CD8-positive, alpha-beta memory T cell (primary cell): ENCODE results near the gene IQSEC3. TPM values are rescaled to one million over a fixed set of nuclear protein-coding genes. Genes with fewer than 3 reads are reported as not detected.

Experiments used
- CTCF ChIA-PET: fragments of 350-600 bp; sonication (Branson Sonifier 250); formaldehyde crosslinking; loops from one replicate; lab custom pipeline; 2021; ENCODE audit warnings: antibody characterized with exemption; lab: Charles Lee
- POLR2A ChIA-PET: fragments of 350-600 bp; sonication (Branson Sonifier 250); formaldehyde crosslinking; loops from one replicate; lab custom pipeline; 2021; ENCODE audit warnings: antibody characterized with exemption; lab: Charles Lee
- DNase-seq, 5 donors: peaks; one replicate each; pipeline versions ENCODE4 v3.0.0 to v3.0.0-alpha.2; 2020 to 2022; ENCODE audit warnings: mixed read lengths in 1 of 5
- H3K27ac ChIP-seq: one replicate; pipeline ENCODE4 v1.7.0; 2013; ENCODE audit warnings: low read depth, mild to moderate bottlenecking, low read length, moderate library complexity
- H3K27me3 ChIP-seq: 2 replicates; pipeline ENCODE4 v1.7.0; 2013; ENCODE audit warnings: low read length, mild to moderate bottlenecking; ENCODE audit not compliant: insufficient read depth, poor library complexity, severe bottlenecking
- H3K36me3 ChIP-seq: 2 replicates; pipeline ENCODE4 v1.7.0; 2013; ENCODE audit warnings: mild to moderate bottlenecking, low read length, moderate library complexity; ENCODE audit not compliant: insufficient read depth
- H3K4me1 ChIP-seq: 2 replicates; pipeline ENCODE4 v1.7.0; 2013; ENCODE audit warnings: mild to moderate bottlenecking, low read length, moderate library complexity; ENCODE audit not compliant: insufficient read depth
- H3K4me3 ChIP-seq: 2 replicates; pipeline ENCODE4 v1.7.0; 2013; ENCODE audit warnings: mild to moderate bottlenecking, low read length
- H3K9me3 ChIP-seq: 2 replicates; pipeline ENCODE4 v1.7.0; 2013; ENCODE audit warnings: mild to moderate bottlenecking, low read length
- H3K27ac Mint-ChIP-seq, 8 donors: one replicate each; pipeline ENCODE4 v1.8.0; 2020 to 2021; ENCODE audit warnings: mixed read lengths in 8 of 8, mild to moderate bottlenecking in 6 of 8, inconsistent platforms in 3 of 8, moderate library complexity in 3 of 8
- H3K27me3 Mint-ChIP-seq, 2 donors: one replicate each; pipeline ENCODE4 v1.8.0; 2020 to 2021; ENCODE audit warnings: mixed read lengths in 2 of 2, mild to moderate bottlenecking in 1 of 2, moderate library complexity in 1 of 2
- H3K36me3 Mint-ChIP-seq, 3 donors: one replicate each; pipeline ENCODE4 v1.8.0; 2020 to 2021; ENCODE audit warnings: mixed read lengths in 3 of 3, inconsistent platforms in 1 of 3, mild to moderate bottlenecking in 1 of 3
- H3K4me1 Mint-ChIP-seq, 3 donors: one replicate each; pipeline ENCODE4 v1.8.0; 2020 to 2021; ENCODE audit warnings: mixed read lengths in 3 of 3, inconsistent platforms in 1 of 3, mild to moderate bottlenecking in 1 of 3
- H3K4me3 Mint-ChIP-seq, 7 donors: one replicate each; pipeline ENCODE4 v1.8.0; 2020 to 2021; ENCODE audit warnings: mixed read lengths in 7 of 7, mild to moderate bottlenecking in 6 of 7, moderate library complexity in 4 of 7, inconsistent platforms in 2 of 7
- H3K9me3 Mint-ChIP-seq, 5 donors: one replicate each; pipeline ENCODE4 v1.8.0; 2020 to 2022; ENCODE audit warnings: mixed read lengths in 5 of 5, mild to moderate bottlenecking in 3 of 5, moderate library complexity in 2 of 5, inconsistent platforms in 1 of 5
- polyA plus RNA-seq: library from polyadenylated mRNA; unstranded; fragments of 300-500 nt; fragmentation: Illumina TruSeq; gene quantifications from one replicate; pipeline ENCODE4 v1.2.3, GENCODE V29; 2021
- total RNA-seq, 2 experiments: library from RNA; stranded (reverse); gene quantifications; one replicate each; pipeline ENCODE4 v1.2.3, GENCODE V29; 2021

The IQSEC3 gene
- total and polyA plus RNA-seq, 3 experiments from 2014 or later, result 0.53 to 0.88 TPM; not detected in 1

DNA sequence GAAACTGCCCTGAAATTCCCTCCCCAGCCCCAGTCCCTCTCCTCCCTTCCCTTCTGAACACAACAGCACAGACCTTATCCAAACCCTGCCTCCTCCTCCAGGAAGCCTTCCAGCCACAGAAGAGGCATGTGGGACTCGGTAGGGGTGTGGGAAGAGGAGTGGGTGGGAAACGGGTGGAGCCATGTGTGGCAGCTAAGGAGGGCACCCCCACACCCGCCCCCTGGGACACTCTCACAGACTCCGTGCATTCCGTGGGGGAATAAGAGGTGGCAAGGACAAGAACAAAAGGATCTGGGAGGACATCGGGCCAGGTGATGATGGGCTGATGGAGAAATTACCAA lies 123.0 kb downstream of the IQSEC3 start:
- H3K27ac ChIP-seq, result no peak overlapping the region

DNA sequence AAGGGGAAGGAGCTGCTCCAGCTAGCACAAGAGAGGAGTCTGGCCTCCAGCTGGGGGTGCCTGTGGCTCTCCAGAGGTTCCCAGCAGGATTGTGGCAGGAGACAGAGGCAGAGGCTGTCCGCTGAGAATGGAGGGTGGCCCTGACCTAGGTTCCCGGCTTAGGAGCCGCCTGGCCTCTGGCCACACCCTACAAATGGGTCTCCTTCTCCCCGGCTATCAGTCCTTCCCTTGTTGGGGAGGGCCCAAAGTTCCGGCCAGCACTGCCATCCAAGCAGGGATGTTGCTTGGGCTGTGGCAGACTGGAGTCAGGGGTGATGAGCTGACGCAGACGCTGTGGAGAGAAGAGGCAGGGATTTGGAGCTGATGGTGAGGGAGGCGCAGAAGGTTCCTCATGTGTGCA lies 124.3 kb downstream of the IQSEC3 start:
- H3K36me3 ChIP-seq, result no peaks in the 10 kb centered on the region
- no peak overlapping the region for H3K27ac ChIP-seq
- peaks cover 14 to 55% of the 10 kb centered on the region in 2 donors for H3K27me3 Mint-ChIP-seq
- H3K27ac Mint-ChIP-seq, result no peak overlapping the region
- H3K4me3 Mint-ChIP-seq, result no peak overlapping the region
- H3K4me1 ChIP-seq, result peaks cover 5% of the 10 kb centered on the region
- no peaks in the 10 kb centered on the region for H3K9me3 ChIP-seq
- peaks cover 9% of the 10 kb centered on the region for H3K27me3 ChIP-seq
- ChIA-PET POLR2A (no interaction called here), CTCF (no interaction called here)
- H3K4me3 ChIP-seq, result no peak overlapping the region
- H3K4me1 Mint-ChIP-seq, result peaks cover 0 to 4% (median 1%) of the 10 kb centered on the region in 3 donors
- no peaks in the 10 kb centered on the region for H3K36me3 Mint-ChIP-seq
- DNase-seq, result no peak
- H3K9me3 Mint-ChIP-seq, result no peaks in the 10 kb centered on the region

More for the DNA sequence above, 123.0 kb downstream of the IQSEC3 start:
- peak overlapping the region in 1 of 7 donors; percentile 19 for H3K4me3 Mint-ChIP-seq
- no peaks in the 10 kb centered on the region for H3K9me3 Mint-ChIP-seq
- CTCF ChIA-PET, result no interaction called here
- peaks cover 5% of the 10 kb centered on the region for H3K4me1 ChIP-seq
- POLR2A ChIA-PET, result no interaction called here
- H3K4me1 Mint-ChIP-seq, result peaks cover 0 to 4% (median 1%) of the 10 kb centered on the region in 3 donors
- H3K27me3 Mint-ChIP-seq, result peaks cover 14 to 61% of the 10 kb centered on the region in 2 donors
- no peaks in the 10 kb centered on the region for H3K36me3 Mint-ChIP-seq
- H3K27ac Mint-ChIP-seq, result no peak overlapping the region
- H3K36me3 ChIP-seq, result no peaks in the 10 kb centered on the region
- DNase-seq, result no peak
- H3K9me3 ChIP-seq, result no peaks in the 10 kb centered on the region
- H3K4me3 ChIP-seq, result no peak overlapping the region
- peaks cover 9% of the 10 kb centered on the region for H3K27me3 ChIP-seq

DNA sequence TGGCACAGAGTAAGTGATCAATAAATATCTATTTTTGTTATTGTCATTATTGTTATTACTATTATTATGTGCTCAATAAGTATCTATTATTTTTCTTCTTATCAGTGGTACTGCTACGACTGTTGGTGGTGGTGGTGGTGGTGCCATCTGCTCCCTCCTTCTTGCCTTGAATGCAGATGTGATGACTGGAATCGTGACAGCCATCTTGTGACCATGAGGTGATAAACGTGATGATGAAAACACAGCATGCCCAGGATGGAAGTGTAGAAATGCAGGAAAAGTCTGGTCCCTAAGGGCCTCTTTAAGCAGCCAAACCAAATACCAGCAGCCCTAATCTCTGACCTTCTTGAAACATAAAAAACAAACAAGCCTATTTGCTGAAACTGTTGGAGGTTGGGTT lies 125.0 kb downstream of the IQSEC3 start:
- H3K36me3 Mint-ChIP-seq, result no peaks in the 10 kb centered on the region
- DNase-seq, result no peak
- Histone ChIP-seq H3K4me3 (no peak overlapping the region), H3K9me3 (no peaks in the 10 kb centered on the region), H3K27me3 (peaks cover 9% of the 10 kb centered on the region), H3K36me3 (no peaks in the 10 kb centered on the region), H3K27ac (no peak overlapping the region), H3K4me1 (peaks cover 5% of the 10 kb centered on the region)
- peaks cover 14 to 51% of the 10 kb centered on the region in 2 donors for H3K27me3 Mint-ChIP-seq
- H3K4me3 Mint-ChIP-seq, result no peak overlapping the region
- POLR2A ChIA-PET, result no interaction called here
- peaks cover 0 to 4% (median 1%) of the 10 kb centered on the region in 3 donors for H3K4me1 Mint-ChIP-seq
- no peaks in the 10 kb centered on the region for H3K9me3 Mint-ChIP-seq
- CTCF ChIA-PET, result no interaction called here
- H3K27ac Mint-ChIP-seq, result no peak overlapping the region

DNA sequence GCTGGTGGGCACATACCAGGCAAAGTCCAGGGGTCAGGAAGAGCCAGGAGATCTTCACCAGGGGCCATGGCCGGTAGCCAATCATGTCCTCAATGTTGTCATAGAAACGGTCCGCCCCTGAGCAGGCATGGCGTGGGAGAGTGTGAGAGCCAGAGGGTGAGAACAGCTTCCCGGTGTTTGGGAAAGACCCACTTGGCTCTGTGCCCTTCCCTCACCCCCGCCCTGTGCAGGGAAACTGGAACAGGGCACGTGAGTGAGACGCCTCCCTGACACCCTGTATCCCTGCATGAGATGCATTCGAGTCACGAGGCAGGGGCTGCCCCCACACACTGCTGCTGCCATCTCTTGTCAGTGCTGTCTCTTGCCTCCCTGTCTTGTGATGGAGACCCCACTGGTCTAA lies 126.7 kb downstream of the IQSEC3 start:
- no peaks in the 10 kb centered on the region for H3K9me3 Mint-ChIP-seq
- no peaks in the 10 kb centered on the region for H3K9me3 ChIP-seq
- no peak overlapping the region for H3K27ac ChIP-seq
- no peak for DNase-seq
- H3K4me3 ChIP-seq, result no peak overlapping the region
- H3K4me1 ChIP-seq, result peaks cover 5% of the 10 kb centered on the region
- ChIA-PET CTCF (no interaction called here), POLR2A (no interaction called here)
- H3K36me3 Mint-ChIP-seq, result no peaks in the 10 kb centered on the region
- H3K27me3 Mint-ChIP-seq, result peaks cover 12 to 49% of the 10 kb centered on the region in 2 donors
- no peak overlapping the region for H3K4me3 Mint-ChIP-seq
- H3K27ac Mint-ChIP-seq, result no peak overlapping the region
- H3K4me1 Mint-ChIP-seq, result peaks cover 0 to 4% (median 1%) of the 10 kb centered on the region in 3 donors
- peaks cover 9% of the 10 kb centered on the region for H3K27me3 ChIP-seq
- no peaks in the 10 kb centered on the region for H3K36me3 ChIP-seq

DNA sequence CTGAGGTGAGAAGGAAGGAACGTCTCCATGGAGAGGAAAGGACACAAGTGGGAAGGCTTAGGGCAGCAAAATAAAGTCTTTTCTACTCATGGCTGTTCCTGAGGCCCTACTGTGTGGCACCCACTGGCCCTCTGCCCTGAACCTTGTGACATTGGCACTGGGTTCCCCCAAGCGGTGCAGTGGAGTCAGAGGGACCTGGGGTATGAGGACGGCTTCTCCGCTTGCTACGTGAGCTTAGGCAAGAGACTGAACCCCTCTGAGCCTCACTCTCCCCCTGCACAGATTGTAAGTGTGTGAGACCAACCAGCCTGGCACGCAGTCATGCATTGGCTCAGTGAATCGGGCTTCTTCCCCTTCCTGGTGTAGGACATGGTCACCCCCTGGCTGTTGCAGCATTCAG lies 127.7 kb downstream of the IQSEC3 start:
- no peak for DNase-seq
- POLR2A ChIA-PET, result no interaction called here
- Mint-ChIP-seq H3K27ac (peak overlapping the region in 1 of 8 donors; percentile 67), H3K27me3 (peaks cover 15 to 52% of the 10 kb centered on the region in 2 donors), H3K4me1 (no peaks in the 10 kb centered on the region), H3K36me3 (no peaks in the 10 kb centered on the region), H3K9me3 (no peaks in the 10 kb centered on the region), H3K4me3 (no peak overlapping the region)
- H3K9me3 ChIP-seq, result no peaks in the 10 kb centered on the region
- H3K27ac ChIP-seq, result no peak overlapping the region
- H3K27me3 ChIP-seq, result peaks cover 9% of the 10 kb centered on the region
- CTCF ChIA-PET, result no interaction called here
- H3K4me3 ChIP-seq, result no peak overlapping the region
- H3K36me3 ChIP-seq, result no peaks in the 10 kb centered on the region
- peaks cover 3% of the 10 kb centered on the region for H3K4me1 ChIP-seq

DNA sequence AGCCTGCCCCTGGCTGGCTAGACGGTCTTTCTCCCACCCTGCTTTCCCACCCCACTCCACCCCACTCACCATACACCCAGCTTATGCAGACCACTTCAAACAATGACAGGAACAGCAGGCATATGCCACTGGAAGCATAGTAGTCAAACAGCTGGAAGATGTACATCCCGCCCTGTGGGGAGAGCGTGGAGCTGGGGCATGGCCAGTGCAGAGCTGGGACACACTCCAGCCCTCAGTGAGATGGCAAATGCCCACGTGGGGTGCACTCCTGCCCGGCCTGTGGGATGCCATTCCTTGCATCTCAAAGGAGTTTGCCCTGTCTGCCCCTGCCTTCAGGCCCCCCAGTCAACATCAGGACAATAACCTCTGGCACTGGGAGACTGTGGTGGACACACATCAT lies 128.6 kb downstream of the IQSEC3 start:
- H3K27ac Mint-ChIP-seq, result no peak overlapping the region
- no peaks in the 10 kb centered on the region for H3K4me1 ChIP-seq
- no peaks in the 10 kb centered on the region for H3K36me3 Mint-ChIP-seq
- H3K36me3 ChIP-seq, result no peaks in the 10 kb centered on the region
- no peak for DNase-seq
- no peaks in the 10 kb centered on the region for H3K9me3 Mint-ChIP-seq
- H3K4me3 ChIP-seq, result no peak overlapping the region
- H3K27me3 Mint-ChIP-seq, result peaks cover 14 to 44% of the 10 kb centered on the region in 2 donors
- H3K9me3 ChIP-seq, result no peaks in the 10 kb centered on the region
- H3K4me3 Mint-ChIP-seq, result no peak overlapping the region
- ChIA-PET CTCF (no interaction called here), POLR2A (no interaction called here)
- no peaks in the 10 kb centered on the region for H3K4me1 Mint-ChIP-seq
- H3K27ac ChIP-seq, result no peak overlapping the region
- peaks cover 5% of the 10 kb centered on the region for H3K27me3 ChIP-seq

DNA sequence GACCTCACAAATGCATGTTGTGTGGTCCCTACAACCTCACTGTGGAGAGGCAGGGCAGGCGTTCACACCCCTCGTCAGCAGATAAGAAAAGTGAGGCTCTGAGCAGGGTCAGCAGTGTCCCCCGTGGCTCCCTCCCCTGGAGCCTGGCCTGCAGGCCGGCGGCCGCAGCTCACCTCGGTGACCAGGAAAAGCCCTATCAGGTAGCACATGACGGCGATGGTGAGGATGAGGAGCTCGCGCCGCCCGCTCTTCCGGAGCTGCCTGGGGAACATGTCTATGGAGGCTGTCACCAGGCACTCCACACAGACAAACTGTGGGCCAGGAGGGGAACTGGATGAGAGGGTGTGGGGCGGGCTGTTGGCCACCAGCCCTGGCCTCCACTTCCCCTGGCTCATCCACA lies 129.4 kb downstream of the IQSEC3 start:
- Mint-ChIP-seq H3K27ac (no peak overlapping the region), H3K4me3 (no peak overlapping the region), H3K4me1 (no peaks in the 10 kb centered on the region), H3K36me3 (no peaks in the 10 kb centered on the region), H3K27me3 (peaks cover 11 to 39% of the 10 kb centered on the region in 2 donors), H3K9me3 (no peaks in the 10 kb centered on the region)
- Histone ChIP-seq H3K4me3 (no peak overlapping the region), H3K4me1 (no peaks in the 10 kb centered on the region), H3K9me3 (no peaks in the 10 kb centered on the region), H3K27ac (no peak overlapping the region), H3K36me3 (no peaks in the 10 kb centered on the region), H3K27me3 (no peaks in the 10 kb centered on the region)
- CTCF ChIA-PET, result no interaction called here
- no peak for DNase-seq
- POLR2A ChIA-PET, result no interaction called here

DNA sequence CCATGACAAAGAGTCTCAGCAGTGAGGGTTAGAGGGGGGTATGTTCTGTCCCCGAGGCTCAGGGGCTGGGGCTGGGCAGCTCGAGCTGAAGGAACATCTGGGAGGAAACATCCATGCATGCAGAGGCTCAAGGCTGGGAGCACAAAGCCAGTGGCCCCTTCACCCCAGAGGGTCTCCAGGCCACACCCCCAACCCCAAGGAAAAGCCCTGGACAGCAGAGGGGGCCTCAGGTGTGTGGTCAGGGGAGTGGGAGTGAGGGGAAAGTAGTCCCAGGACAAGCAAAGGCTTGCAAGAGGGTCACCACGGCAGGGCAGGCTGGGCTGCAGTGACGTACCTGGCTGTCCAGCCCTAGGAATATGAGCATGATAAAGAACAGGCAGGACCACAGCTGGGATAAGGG lies 129.9 kb downstream of the IQSEC3 start:
- Mint-ChIP-seq H3K4me1 (no peaks in the 10 kb centered on the region), H3K9me3 (no peaks in the 10 kb centered on the region), H3K4me3 (no peak overlapping the region), H3K27me3 (peaks cover 13 to 44% of the 10 kb centered on the region in 2 donors), H3K27ac (no peak overlapping the region), H3K36me3 (no peaks in the 10 kb centered on the region)
- no peak overlapping the region for H3K27ac ChIP-seq
- H3K36me3 ChIP-seq, result no peaks in the 10 kb centered on the region
- DNase-seq, result no peak
- H3K4me3 ChIP-seq, result no peak overlapping the region
- no peaks in the 10 kb centered on the region for H3K4me1 ChIP-seq
- H3K9me3 ChIP-seq, result no peaks in the 10 kb centered on the region
- POLR2A ChIA-PET, result no interaction called here
- CTCF ChIA-PET, result no interaction called here
- H3K27me3 ChIP-seq, result no peaks in the 10 kb centered on the region

DNA sequence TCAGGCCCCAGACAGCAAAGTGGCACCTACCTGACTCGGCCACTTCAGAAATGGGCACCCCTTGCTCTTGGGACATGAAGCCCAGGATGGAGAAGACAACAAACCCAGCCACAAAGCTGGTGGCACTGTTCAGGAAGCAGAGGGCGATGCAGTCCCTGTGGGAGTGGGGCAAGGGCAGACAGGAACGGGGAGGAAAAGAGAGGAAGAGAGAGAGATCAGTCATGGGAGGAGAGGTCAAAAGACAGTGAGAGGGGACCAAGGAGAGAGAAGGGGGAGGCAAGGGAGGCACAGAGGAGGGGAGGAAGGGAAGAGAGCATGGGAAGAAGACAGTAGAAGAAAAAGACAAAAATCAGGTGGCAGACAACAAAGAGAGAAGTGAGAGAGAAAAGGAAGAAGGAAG lies 130.8 kb downstream of the IQSEC3 start:
- Mint-ChIP-seq H3K4me3 (no peak overlapping the region), H3K9me3 (no peaks in the 10 kb centered on the region), H3K27ac (peak overlapping the region in 1 of 8 donors; percentile 43), H3K27me3 (peaks cover 18 to 43% of the 10 kb centered on the region in 2 donors), H3K4me1 (no peaks in the 10 kb centered on the region), H3K36me3 (no peaks in the 10 kb centered on the region)
- no peak for DNase-seq
- Histone ChIP-seq H3K36me3 (no peaks in the 10 kb centered on the region), H3K4me1 (no peaks in the 10 kb centered on the region), H3K9me3 (no peaks in the 10 kb centered on the region), H3K27ac (no peak overlapping the region), H3K4me3 (no peak overlapping the region), H3K27me3 (no peaks in the 10 kb centered on the region)
- ChIA-PET POLR2A (no interaction called here), CTCF (no interaction called here)
